Breast epithelium (tissue), 3 donors: ENCODE results near the gene MSRB1.

ENCODE experiments used
- POLR2AphosphoS5 ChIP-seq, 3 donors: sonication (generic); formaldehyde crosslinking; IDR thresholded peaks; one replicate each; pipeline ENCODE4 v1.6.1; 2017; ENCODE audit warnings: antibody characterized with exemption in 3 of 3
- TF ChIP-seq, protein P1 (sequence below), 3 donors: fragments of 450-650 bp; IDR thresholded peaks; one replicate each; pipeline ENCODE4 v1.5.1; 2016 to 2017; ENCODE audit warnings: antibody characterized with exemption in 3 of 3, mild to moderate bottlenecking in 3 of 3, moderate library complexity in 3 of 3

DNA sequence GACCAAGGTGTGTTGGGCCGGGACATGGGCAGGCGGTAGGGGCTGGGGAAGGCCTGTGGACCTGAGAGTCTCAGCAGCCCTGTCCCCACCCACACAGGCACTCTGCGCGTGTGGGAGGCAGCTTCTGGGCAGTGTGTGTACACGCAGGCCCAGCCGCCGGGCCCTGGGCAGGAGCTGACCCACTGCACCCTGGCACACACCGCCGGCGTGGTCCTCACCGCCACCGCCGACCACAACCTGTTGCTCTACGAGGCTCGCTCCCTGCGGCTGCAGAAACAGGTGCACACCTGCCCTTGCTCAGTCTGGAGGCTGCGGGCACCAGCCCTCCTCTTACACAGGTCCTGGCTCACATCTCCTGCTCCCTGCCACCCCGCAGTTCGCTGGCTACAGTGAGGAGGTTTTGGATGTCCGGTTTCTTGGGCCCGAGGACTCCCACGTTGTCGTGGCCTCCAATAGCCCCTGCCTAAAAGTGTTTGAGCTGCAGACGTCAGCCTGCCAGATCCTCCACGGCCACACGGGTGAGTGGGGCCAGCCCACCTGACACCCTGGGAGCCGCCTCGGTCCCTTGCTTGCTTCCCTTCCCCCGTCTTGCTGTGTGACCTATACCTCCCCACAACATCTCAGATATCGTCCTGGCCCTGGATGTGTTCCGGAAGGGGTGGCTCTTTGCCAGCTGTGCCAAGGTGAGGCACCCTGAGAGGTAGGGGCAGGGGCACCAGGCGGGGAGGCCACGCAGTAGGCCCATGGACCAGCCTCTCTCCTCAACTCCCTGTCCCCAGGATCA is 32.6 kb upstream of the MSRB1 start:
- TF ChIP-seq, protein P1, sequence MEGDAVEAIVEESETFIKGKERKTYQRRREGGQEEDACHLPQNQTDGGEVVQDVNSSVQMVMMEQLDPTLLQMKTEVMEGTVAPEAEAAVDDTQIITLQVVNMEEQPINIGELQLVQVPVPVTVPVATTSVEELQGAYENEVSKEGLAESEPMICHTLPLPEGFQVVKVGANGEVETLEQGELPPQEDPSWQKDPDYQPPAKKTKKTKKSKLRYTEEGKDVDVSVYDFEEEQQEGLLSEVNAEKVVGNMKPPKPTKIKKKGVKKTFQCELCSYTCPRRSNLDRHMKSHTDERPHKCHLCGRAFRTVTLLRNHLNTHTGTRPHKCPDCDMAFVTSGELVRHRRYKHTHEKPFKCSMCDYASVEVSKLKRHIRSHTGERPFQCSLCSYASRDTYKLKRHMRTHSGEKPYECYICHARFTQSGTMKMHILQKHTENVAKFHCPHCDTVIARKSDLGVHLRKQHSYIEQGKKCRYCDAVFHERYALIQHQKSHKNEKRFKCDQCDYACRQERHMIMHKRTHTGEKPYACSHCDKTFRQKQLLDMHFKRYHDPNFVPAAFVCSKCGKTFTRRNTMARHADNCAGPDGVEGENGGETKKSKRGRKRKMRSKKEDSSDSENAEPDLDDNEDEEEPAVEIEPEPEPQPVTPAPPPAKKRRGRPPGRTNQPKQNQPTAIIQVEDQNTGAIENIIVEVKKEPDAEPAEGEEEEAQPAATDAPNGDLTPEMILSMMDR (IDR thresholded peaks at IDR 0.05) = no peak
- TF ChIP-seq POLR2AphosphoS5 (IDR thresholded peaks at IDR 0.05) = no peak
